Type B pancreatic cell (in vitro differentiated cells): Measurements from ENCODE around the gene NEK7. TPM values are rescaled to one million over a fixed set of nuclear protein-coding genes. Genes with fewer than 3 reads are reported as not detected.
A peak's percentile ranks its signal among the peaks of the same experiment; 100 is the strongest.

Experiments
- DNase-seq: peaks from one replicate; pipeline ENCODE4 v3.0.0; 2021; ENCODE audit warnings: mixed read lengths; ENCODE audit not compliant: unreplicated experiment; ENCODE audit errors: extremely low spot score
- H3K27ac Mint-ChIP-seq: 2 replicates; pipeline ENCODE4 v1.8.0; 2021; ENCODE audit warnings: mild to moderate bottlenecking, mixed read lengths
- H3K27me3 Mint-ChIP-seq: 2 replicates; pipeline ENCODE4 v1.8.0; 2021; ENCODE audit warnings: mixed read lengths
- H3K36me3 Mint-ChIP-seq: 2 replicates; pipeline ENCODE4 v1.8.0; 2021; ENCODE audit warnings: mixed read lengths
- H3K4me1 Mint-ChIP-seq: one replicate; pipeline ENCODE4 v1.8.0; 2021; ENCODE audit warnings: mixed read lengths; ENCODE audit not compliant: unreplicated experiment
- H3K4me3 Mint-ChIP-seq: 2 replicates; pipeline ENCODE4 v1.8.0; 2021; ENCODE audit warnings: mild to moderate bottlenecking, mixed read lengths
- H3K9me3 Mint-ChIP-seq: 2 replicates; pipeline ENCODE4 v1.8.0; 2021; ENCODE audit warnings: mixed read lengths
- total RNA-seq: library from RNA; stranded (reverse); gene quantifications from 2 replicates; pipeline ENCODE4 v1.2.1, GENCODE V29; 2021; ENCODE audit warnings: low replicate concordance
- TF ChIP-seq, protein P1 (sequence below): fragments of 200-600 bp; sonication (generic); conservative IDR thresholded peaks from 2 replicates; pipeline ENCODE4 v1.5.0; 2021; ENCODE audit warnings: antibody characterized with exemption, mild to moderate bottlenecking

The NEK7 gene
- total RNA-seq, 1 donor from 2014 or later, result 35.1 TPM

DNA sequence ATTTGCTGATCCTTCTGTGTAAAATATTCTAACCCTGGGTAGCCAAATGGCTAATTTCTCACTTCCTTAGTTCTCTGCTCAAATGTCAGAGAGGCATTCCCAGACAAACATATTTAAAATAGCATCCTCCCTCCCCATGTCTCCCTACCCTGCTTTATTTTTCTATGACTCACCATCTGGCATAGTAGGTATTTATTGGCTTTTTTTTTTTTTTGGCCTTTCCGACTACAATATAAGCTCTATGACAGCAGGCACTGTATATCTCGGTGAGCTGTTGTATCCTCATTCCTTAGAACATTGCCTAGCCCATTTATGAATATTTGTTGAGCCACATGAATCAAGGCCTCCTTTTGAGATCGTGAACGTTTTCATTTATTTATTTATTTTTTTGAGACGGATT lies 1.5 kb upstream of the NEK7 start:
- peak overlapping the region; percentile 40 for H3K27ac Mint-ChIP-seq
- TF ChIP-seq, protein P1, sequence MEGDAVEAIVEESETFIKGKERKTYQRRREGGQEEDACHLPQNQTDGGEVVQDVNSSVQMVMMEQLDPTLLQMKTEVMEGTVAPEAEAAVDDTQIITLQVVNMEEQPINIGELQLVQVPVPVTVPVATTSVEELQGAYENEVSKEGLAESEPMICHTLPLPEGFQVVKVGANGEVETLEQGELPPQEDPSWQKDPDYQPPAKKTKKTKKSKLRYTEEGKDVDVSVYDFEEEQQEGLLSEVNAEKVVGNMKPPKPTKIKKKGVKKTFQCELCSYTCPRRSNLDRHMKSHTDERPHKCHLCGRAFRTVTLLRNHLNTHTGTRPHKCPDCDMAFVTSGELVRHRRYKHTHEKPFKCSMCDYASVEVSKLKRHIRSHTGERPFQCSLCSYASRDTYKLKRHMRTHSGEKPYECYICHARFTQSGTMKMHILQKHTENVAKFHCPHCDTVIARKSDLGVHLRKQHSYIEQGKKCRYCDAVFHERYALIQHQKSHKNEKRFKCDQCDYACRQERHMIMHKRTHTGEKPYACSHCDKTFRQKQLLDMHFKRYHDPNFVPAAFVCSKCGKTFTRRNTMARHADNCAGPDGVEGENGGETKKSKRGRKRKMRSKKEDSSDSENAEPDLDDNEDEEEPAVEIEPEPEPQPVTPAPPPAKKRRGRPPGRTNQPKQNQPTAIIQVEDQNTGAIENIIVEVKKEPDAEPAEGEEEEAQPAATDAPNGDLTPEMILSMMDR, result no peak
- H3K36me3 Mint-ChIP-seq, result no peaks in the 10 kb centered on the region
- no peaks in the 10 kb centered on the region for H3K27me3 Mint-ChIP-seq
- peaks cover 18% of the 10 kb centered on the region for H3K4me1 Mint-ChIP-seq
- no peaks in the 10 kb centered on the region for H3K9me3 Mint-ChIP-seq
- peak overlapping the region; percentile 36 for H3K4me3 Mint-ChIP-seq
- no peak for DNase-seq

DNA sequence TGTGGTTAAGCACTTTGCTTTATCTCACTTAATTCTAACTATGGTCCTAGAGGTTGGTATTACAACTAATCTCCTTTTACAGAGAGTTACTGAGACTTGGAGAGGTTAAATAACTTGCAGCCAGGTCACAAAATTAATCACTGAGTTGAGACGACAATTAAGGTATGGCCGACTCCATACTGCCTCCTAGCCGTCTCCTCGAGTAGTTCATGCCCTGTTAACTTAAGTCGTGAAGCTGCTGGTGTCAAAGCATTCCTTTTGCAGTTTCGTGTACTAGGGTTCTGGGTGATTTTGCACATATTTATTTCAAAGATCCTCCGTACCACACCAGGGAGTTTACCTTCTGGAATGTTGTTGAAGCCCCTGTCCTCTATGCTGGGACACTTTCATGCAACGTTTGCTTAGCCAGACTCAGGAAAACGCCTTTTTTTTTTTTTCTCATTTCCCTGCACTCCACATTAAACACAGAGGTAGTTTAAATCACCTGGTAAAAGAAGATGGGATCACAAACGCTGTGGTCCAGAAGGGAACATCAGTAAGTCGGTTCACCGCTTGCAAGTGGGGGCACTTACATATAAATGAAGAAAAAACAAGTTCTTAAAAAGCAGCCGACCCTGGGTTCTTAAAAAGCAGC lies 570 bp upstream of the NEK7 start:
- Mint-ChIP-seq H3K4me1 (peaks cover 27% of the 10 kb centered on the region), H3K4me3 (peak overlapping the region; percentile 91), H3K27me3 (no peaks in the 10 kb centered on the region), H3K36me3 (no peaks in the 10 kb centered on the region), H3K27ac (peak overlapping the region; percentile 95), H3K9me3 (no peaks in the 10 kb centered on the region)
- TF ChIP-seq, protein P1, result peak; percentile 82
- DNase-seq, result no peak

DNA sequence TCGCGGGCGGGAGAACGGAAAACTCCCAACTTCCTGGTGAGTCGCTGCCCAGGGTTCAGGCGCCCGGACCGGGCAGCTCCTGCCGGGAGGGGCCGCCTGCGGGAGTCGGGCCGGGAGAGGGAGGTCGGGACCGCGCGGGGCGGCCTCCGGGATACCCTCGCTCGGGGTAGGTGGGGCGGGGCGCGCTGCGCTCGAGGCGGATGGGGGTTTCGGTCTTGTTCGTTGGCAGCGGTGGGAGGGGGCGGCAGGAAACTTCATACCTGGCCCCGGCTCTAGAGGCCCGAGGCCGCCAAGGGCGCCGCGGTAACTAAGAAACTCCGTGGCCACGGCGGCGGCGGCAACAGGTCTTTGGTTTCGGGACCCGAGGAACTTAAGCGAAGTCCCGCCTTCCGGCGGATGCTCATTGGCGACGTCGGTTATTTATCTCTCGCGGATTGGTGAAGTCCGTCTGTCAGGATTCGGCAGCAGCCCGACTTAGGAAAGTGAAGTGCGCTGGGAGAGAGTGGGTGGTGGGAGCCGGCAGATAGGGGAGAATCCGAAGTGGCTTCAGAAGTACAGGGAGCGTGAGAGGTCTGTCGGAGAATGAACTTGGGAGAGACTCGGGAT lies 546 bp downstream of the NEK7 start:
- peak; percentile 89 for DNase-seq
- Mint-ChIP-seq H3K4me3 (peak overlapping the region; percentile 98), H3K27me3 (no peaks in the 10 kb centered on the region), H3K4me1 (peaks cover 37% of the 10 kb centered on the region), H3K36me3 (no peaks in the 10 kb centered on the region), H3K9me3 (no peaks in the 10 kb centered on the region), H3K27ac (peak overlapping the region; percentile 98)
- TF ChIP-seq, protein P1, result no peak

- H3K4me1 Mint-ChIP-seq, result peaks cover 41% of the 10 kb centered on the region
- DNase-seq, result no peak
- H3K4me3 Mint-ChIP-seq, result peak overlapping the region; percentile 98
- H3K27ac Mint-ChIP-seq, result peak overlapping the region; percentile 98
- H3K9me3 Mint-ChIP-seq, result no peaks in the 10 kb centered on the region
- TF ChIP-seq, protein P1, result no peak
- H3K27me3 Mint-ChIP-seq, result no peaks in the 10 kb centered on the region
- no peaks in the 10 kb centered on the region for H3K36me3 Mint-ChIP-seq
These were observed 1.3 kb downstream of the NEK7 start for GRCh38 chr1:198157847-198158725.

DNA sequence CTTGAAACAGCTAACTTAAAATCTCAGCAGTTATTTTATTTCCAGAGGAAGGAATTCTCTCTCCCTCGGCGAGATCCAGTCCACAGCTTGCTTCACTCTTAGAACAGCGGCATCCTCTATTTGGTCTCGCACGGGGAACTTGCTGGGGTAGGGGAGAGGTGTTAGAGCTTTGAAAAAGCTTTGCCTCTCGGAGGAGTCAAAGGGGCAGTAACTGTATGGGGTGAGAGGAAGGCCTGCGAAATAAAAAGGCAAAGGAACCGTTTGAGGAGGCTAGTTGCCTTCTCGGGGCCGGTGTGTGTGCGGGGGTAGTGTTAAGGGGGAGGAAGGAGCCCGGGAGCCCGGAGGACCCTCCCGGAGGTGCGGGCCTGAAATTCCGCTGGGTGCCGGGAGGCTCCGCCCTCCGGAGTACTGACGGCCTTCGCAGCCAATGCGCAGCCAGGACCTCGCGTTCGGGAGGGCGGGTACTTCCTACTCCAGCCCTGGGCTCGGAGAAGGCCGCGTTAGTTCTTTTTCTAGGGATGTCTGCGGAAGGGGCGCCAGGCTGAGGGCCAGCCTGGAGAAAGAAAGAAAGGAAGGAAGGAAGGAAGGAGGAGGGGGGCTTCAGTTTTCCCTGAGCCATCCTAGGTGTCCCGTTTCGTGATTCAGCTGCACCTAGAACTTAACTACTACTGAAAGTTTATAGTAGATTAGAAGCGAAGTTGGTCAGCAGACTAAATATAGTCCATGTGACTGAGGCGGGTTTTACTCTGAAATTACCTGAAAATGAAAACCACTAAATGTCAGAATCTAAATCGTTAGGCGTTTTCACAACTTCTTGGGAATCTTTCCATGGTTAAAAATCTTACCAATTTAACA lies 2.2 kb downstream of the NEK7 start:
- Mint-ChIP-seq H3K4me1 (peaks cover 41% of the 10 kb centered on the region), H3K27me3 (no peaks in the 10 kb centered on the region), H3K4me3 (peak overlapping the region; percentile 98), H3K36me3 (no peaks in the 10 kb centered on the region), H3K27ac (peak overlapping the region; percentile 98), H3K9me3 (no peaks in the 10 kb centered on the region)
- DNase-seq, result peak; percentile 93
- TF ChIP-seq, protein P1, result no peak
